ENCODE measurements around the gene CASP2. TPM values are rescaled to one million over a fixed set of nuclear protein-coding genes. Genes with fewer than 3 reads are reported as not detected.

Gene CASP2
- total RNA-seq, 1 donor from 2014 or later: 55.3 TPM

DNA sequence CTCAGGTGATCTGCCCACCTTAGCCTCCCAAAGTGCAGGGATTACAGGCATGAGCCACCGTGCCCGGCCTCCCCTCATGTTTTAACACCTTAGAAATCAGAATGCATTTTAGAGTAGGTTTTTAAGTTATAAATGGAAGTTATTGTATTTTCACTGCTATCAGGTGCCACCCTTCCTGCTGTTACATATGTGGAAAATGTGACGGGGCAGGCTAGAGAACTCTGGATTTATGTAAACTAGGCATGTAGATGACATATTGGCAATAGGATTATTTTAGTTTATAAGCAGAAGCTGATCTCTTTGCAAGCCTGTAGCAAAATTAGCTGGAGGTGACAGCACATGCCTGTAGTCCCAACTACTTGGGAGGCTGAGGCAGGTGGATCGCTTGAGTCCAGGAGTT lies 2.1 kb downstream of the CASP2 start:
- H3K27ac Mint-ChIP-seq (ENCODE audit: unreplicated experiment): no peak overlapping the region
- peaks cover 4% of the 10 kb centered on the region for H3K9me3 Mint-ChIP-seq (ENCODE audit: unreplicated experiment)
- no peak for TF ChIP-seq CTCF (IDR thresholded peaks at IDR 0.05; ENCODE audit: unreplicated experiment)
- peaks cover 40% of the 10 kb centered on the region for H3K4me1 Mint-ChIP-seq (ENCODE audit: unreplicated experiment)
- H3K36me3 Mint-ChIP-seq (ENCODE audit: low read depth, unreplicated experiment): peaks cover 41% of the 10 kb centered on the region
- no peak for DNase-seq (ENCODE audit: low spot score)
- H3K4me3 Mint-ChIP-seq (ENCODE audit: unreplicated experiment): no peak overlapping the region
- peaks cover 18% of the 10 kb centered on the region for H3K27me3 Mint-ChIP-seq (ENCODE audit: unreplicated experiment)

- H3K36me3 Mint-ChIP-seq (ENCODE audit: low read depth, unreplicated experiment): peaks cover 39% of the 10 kb centered on the region
- peaks cover 39% of the 10 kb centered on the region for H3K4me1 Mint-ChIP-seq (ENCODE audit: unreplicated experiment)
- peaks cover 10% of the 10 kb centered on the region for H3K27me3 Mint-ChIP-seq (ENCODE audit: unreplicated experiment)
- no peaks in the 10 kb centered on the region for H3K9me3 Mint-ChIP-seq (ENCODE audit: unreplicated experiment)
- H3K27ac Mint-ChIP-seq (ENCODE audit: unreplicated experiment): no peak overlapping the region
- H3K4me3 Mint-ChIP-seq (ENCODE audit: unreplicated experiment): no peak overlapping the region
- no peak for DNase-seq (ENCODE audit: low spot score)
- no peak for TF ChIP-seq CTCF (IDR thresholded peaks at IDR 0.05; ENCODE audit: unreplicated experiment)
Measured at GRCh38 chr7:143292876-143293275, 4.7 kb downstream of the CASP2 start.

- H3K9me3 Mint-ChIP-seq (ENCODE audit: unreplicated experiment): no peaks in the 10 kb centered on the region
- no peak for DNase-seq (ENCODE audit: low spot score)
- TF ChIP-seq CTCF (IDR thresholded peaks at IDR 0.05; ENCODE audit: unreplicated experiment): no peak
- H3K36me3 Mint-ChIP-seq (ENCODE audit: low read depth, unreplicated experiment): peaks cover 59% of the 10 kb centered on the region
- H3K27ac Mint-ChIP-seq (ENCODE audit: unreplicated experiment): no peak overlapping the region
- H3K4me3 Mint-ChIP-seq (ENCODE audit: unreplicated experiment): no peak overlapping the region
- H3K4me1 Mint-ChIP-seq (ENCODE audit: unreplicated experiment): peaks cover 25% of the 10 kb centered on the region
- H3K27me3 Mint-ChIP-seq (ENCODE audit: unreplicated experiment): peaks cover 2% of the 10 kb centered on the region
Measured at GRCh38 chr7:143295870-143296269, 7.7 kb downstream of the CASP2 start.

DNA sequence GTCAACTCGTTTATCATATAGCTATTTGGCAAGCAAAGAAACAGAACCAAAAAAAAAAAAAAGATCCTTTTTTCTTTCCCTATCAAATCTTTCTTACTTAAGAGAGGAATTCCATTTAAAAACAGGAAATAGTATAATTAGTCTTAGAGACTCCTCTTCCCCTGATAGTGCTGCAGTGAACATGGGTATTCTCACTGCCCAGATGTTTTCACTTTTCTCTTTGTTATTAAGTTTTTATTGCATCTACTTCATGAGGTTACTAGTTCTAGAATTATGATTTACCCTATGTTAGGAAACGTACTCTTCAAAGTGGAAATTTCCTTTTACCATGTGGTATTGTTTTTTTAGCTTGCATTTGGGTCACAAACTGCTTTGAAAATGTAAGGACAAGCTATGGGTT lies 8.5 kb downstream of the CASP2 start:
- H3K27ac Mint-ChIP-seq (ENCODE audit: unreplicated experiment): no peak overlapping the region

DNA sequence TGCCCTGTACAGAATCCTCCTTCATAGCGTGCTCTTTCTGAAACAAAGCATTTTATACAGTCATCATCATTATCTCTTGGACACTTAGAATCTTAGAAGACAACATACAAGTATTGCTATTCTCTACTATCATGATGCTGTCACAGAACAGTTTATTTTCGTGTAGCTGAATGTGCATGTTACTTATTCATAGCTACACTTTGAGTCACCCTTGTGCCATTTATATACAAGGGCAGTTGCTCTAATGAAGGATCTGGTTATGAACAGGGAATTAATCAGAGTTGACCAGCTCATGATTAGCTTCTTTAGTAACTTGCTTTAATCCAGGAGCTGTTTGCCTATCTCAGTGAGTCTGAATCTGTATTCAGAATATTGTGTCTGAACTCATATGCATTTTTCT lies 11.2 kb downstream of the CASP2 start:
- H3K27me3 Mint-ChIP-seq (ENCODE audit: unreplicated experiment): peaks cover 3% of the 10 kb centered on the region
- no peak overlapping the region for H3K27ac Mint-ChIP-seq (ENCODE audit: unreplicated experiment)
- no peaks in the 10 kb centered on the region for H3K9me3 Mint-ChIP-seq (ENCODE audit: unreplicated experiment)
- DNase-seq (ENCODE audit: low spot score): no peak
- peaks cover 18% of the 10 kb centered on the region for H3K4me1 Mint-ChIP-seq (ENCODE audit: unreplicated experiment)
- H3K4me3 Mint-ChIP-seq (ENCODE audit: unreplicated experiment): no peak overlapping the region
- H3K36me3 Mint-ChIP-seq (ENCODE audit: low read depth, unreplicated experiment): peaks cover 62% of the 10 kb centered on the region
- no peak for TF ChIP-seq CTCF (IDR thresholded peaks at IDR 0.05; ENCODE audit: unreplicated experiment)

More for the DNA sequence above, 8.5 kb downstream of the CASP2 start:
- H3K4me3 Mint-ChIP-seq (ENCODE audit: unreplicated experiment): no peak overlapping the region
- no peak for TF ChIP-seq CTCF (IDR thresholded peaks at IDR 0.05; ENCODE audit: unreplicated experiment)
- H3K9me3 Mint-ChIP-seq (ENCODE audit: unreplicated experiment): no peaks in the 10 kb centered on the region
- H3K4me1 Mint-ChIP-seq (ENCODE audit: unreplicated experiment): peaks cover 18% of the 10 kb centered on the region
- H3K27me3 Mint-ChIP-seq (ENCODE audit: unreplicated experiment): peaks cover 2% of the 10 kb centered on the region
- no peak for DNase-seq (ENCODE audit: low spot score)
- peaks cover 62% of the 10 kb centered on the region for H3K36me3 Mint-ChIP-seq (ENCODE audit: low read depth, unreplicated experiment)

Measured in endothelial cell (in vitro differentiated cells).